Amniotic stem cell (primary cell): Measurements from ENCODE around the gene HSD17B4.
"Not testable (repeated sequence)": the region's sequence is repeated elsewhere in the genome, so short reads cannot be mapped to it uniquely, and the experiment has no call there.

ENCODE experiments used
- DNase-seq: peaks from one replicate; lab custom pipeline; 2025; lab: John Stamatoyannopoulos, UW

Gene HSD17B4

GRCh38 chr5:119452373-119453039 lies at the start of gene HSD17B4:
Gene HSD17B4, plus strand, starts transcription at chr5:119452497. Its CDS starts 79 bp downstream, at chr5:119452576.
- peak; percentile 34 for DNase-seq

DNA sequence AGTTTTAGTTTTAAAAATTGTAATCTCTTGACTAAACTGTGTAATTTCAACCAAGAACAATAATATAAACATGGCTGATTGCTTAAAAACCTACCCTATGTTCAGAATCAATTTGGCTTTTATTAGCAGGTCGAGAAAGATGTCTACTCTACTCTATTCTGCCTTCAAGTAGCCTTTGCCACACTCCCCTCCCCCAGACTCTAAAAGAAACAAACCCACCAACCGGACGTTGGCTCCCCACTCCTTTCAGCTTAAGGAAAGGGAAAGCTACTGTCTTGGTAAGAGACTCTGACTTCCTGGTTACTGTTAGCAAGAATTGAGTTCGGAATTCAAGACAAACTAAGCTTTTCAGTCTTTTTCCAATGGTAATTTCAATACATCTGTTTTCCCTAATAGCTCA lies 49.7 kb upstream of the HSD17B4 start:
- DNase-seq: no peak

DNA sequence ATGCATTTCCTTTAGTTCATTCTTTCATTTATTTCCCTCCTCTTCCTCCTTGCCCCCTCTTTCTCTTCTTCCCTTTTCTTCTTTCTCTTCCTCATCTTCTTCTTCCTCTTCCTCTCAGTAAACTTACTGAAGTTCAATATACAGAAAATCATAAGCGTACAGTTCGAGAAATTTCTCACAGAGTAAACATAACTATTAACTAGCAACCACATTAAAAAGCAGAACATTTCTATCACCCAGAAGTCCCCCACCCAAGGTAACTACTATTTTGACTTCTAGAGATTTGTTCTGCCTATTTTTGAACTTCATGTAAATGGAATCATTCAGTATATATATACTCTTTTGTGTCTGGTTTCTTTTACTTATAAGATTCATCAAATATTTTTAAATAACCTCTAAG lies 48.3 kb upstream of the HSD17B4 start:
- DNase-seq: no peak

DNA sequence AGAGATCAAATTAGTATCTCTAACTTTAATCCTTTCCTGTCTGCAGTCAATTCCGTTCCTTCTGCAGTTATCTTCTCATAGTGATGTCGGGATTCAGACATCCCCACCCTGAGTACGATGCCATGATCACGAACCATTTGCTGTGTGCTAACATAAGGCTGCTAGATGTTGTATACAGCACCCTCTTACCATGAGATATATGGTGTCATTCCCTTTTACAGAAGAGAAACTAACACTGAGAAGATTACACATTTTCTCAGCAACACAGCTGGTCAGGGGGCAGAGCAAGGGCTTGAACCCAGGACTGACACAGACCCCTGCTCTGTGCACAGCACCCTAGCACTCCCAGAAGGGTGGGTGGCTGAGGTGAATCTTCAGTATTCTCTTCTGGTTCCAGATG lies 46.9 kb upstream of the HSD17B4 start:
- no peak for DNase-seq

- DNase-seq: no peak
Observed at GRCh38 chr5:119406551-119407110, 45.7 kb upstream of the HSD17B4 start.

GRCh38 chr5:119409235-119409815 lies 43.0 kb upstream of the HSD17B4 start:
- DNase-seq: no peak

DNA sequence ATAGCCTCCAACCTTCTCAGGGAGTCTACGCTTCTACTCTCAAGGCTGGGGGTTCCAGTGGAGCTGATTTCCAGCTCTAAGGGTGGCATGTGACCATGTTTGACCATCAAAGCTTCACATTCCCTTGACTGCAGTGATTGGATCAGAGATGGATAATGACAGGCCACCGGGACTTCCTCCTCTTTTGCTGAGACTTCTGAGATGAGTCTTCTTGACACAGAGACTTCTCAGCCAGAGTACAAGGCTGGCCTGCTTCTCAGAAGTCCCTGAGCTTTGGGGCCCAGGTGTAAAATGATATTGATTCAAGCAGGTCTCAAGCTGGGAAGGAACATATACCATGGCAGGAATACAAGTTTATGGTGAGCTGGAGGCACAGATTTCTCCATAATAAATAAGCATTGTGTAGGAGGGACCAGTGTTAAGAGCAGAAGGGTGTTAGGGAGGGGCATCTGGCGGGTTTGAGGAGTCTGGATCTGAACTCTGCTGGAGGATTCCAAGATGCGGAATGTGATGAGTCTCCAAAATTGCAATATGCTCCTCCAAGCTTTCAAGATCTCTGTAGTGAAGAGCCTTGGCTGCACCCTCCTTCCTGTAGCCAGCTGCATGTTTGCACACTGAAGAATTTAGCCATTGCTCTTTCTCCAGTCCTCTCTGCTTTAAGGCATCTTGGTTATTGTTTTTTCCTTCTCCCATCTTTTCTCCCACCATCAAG lies 41.7 kb upstream of the HSD17B4 start:
- no peak for DNase-seq

- DNase-seq: peak; percentile 61
Observed at GRCh38 chr5:119411361-119412278, 40.7 kb upstream of the HSD17B4 start.

- DNase-seq: no peak
Observed at GRCh38 chr5:119412279-119413227, 39.7 kb upstream of the HSD17B4 start.

DNA sequence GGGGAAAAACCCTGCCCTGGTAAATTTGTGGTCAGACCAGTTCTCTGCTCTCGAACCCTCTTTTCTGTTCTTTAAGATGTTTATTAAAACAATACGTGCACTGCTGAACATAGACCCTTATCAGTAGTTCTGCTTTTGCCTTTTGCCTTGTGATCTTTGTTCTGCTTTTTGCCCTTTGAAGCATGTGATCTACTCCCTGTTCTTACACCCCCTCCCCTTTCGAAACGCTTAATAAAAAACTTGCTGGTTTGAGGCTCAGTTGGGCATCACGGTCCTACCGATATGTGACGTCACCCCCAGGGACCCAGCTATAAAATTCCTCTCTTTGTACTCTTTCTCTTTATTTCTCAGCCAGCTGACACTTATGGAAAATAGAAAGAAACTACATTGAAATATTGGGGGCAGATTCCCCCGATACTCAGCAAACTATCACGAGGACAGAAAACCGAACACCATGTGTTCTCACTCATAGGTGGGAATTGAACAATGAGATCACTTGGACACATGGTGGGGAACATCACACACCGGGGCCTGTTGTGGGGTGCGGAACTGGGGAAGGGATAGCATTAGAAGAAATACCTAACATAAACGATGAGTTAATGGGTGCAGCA lies 38.1 kb upstream of the HSD17B4 start:
- not testable (repeated sequence) for DNase-seq

DNA sequence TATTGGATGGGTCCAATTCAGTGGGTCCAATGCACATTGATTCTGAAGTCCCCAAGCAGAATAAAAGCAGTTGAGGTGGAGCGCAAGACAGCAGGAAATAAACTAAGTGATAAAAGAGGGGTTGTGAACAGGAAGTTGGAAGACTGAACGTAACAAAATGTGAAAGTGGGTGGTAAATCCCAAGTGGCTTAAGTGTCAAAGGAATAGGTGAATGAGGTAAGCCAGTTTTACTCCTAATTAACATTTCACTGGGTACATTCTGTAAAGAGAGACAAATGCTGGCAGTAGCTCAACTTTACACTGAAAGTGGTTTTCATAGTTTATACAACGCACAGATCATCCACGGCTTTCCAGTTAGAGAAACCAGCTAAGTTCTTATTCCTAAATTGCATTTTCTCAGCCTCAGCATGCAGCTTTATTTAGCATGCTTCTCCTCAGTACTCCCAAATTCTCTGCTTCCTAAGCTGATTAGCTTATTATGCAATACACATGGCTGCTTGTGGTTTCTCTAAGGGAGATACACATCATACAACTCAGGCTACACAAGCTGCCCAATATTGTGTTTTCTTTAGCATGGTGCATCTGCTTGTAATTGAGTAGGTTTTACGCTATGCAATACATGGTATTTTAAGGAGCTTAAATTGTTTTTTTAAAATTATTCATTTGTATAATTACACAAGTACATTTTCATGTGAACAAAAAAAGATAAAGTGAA lies 34.2 kb upstream of the HSD17B4 start:
- DNase-seq: peak; percentile 50

- no peak for DNase-seq
Observed at GRCh38 chr5:119418606-119419100, 33.6 kb upstream of the HSD17B4 start.

GRCh38 chr5:119420169-119420568 lies 32.1 kb upstream of the HSD17B4 start:
- DNase-seq: no peak

- DNase-seq: no peak
Observed at GRCh38 chr5:119426057-119426456, 26.2 kb upstream of the HSD17B4 start.

DNA sequence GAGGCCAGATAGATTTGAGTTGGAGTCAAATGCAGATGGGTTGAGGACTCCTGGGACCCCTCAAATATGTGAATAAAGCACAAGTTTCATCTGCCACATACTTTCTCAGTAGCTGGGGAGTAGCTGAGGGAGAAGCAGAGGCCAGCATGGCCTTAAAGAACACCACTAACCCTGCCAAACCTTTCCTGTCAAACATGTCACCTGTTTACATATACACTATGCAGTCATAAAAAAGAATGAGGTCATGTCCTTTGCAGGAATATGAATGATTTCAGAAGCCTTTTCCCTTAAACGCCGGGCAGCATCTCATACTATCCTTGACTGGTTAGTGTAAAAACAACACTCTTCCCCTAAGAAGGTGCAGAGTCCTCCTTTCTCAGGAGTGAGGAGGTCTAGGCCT lies 25.2 kb upstream of the HSD17B4 start:
- DNase-seq: no peak

GRCh38 chr5:119427596-119427995 lies 24.7 kb upstream of the HSD17B4 start:
- not testable (repeated sequence) for DNase-seq

GRCh38 chr5:119428166-119428565 lies 24.1 kb upstream of the HSD17B4 start:
- not testable (repeated sequence) for DNase-seq

GRCh38 chr5:119428574-119428973 lies 23.7 kb upstream of the HSD17B4 start:
- DNase-seq: not testable (repeated sequence)

DNA sequence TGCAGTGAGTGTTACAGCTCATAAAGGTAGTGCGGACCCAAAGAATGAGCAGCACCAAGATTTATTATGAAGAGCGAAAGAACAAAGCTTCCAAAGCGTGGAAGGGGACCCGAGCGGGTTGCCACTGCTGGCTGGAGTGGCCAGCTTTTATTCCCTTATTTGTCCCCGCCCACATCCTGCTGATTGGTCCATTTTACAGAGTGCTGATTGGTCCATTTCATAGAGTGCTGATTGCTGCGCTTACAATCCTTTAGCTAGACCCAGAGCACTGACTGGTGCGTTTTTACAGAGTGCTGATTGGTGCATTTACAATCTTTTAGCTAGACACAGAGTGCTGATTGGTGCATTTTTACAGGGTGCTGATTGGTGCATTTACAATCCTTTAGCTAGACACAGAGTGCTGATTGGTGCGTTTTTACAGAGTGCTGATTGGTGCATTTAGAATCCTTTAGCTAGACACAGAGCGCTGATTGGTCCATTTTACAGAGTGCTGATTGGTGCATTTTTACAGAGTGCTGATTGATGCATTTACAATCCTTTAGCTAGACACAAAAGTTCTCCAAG lies 19.5 kb upstream of the HSD17B4 start:
- not testable (repeated sequence) for DNase-seq
